Gastroesophageal sphincter (tissue), 4 donors: ENCODE measurements around the gene ADGB. TPM values are rescaled to one million over a fixed set of nuclear protein-coding genes. Genes with fewer than 3 reads are reported as not detected.

ENCODE experiments used
- ATAC-seq: fragments of 150-250 bp; one replicate; pipeline ENCODE4 v1.9.1; 2016; ENCODE audit warnings: mild to moderate bottlenecking, moderate library complexity
- H3K27ac ChIP-seq, 4 donors: fragments of 200-600 bp; sonication (generic) in 3 of 4; 1 replicate in 3 of 4; 2 replicates in 1 of 4; pipeline ENCODE4 v1.5.1; 2016 to 2019
- H3K27me3 ChIP-seq: fragments of 200-600 bp; sonication (generic); one replicate; pipeline ENCODE4 v1.5.1; 2019
- H3K36me3 ChIP-seq, 2 donors: fragments of 200-600 bp; sonication (generic); one replicate each; pipeline ENCODE4 v1.5.1; 2019; ENCODE audit warnings: control low read depth in 1 of 2
- H3K4me1 ChIP-seq, 3 donors: fragments of 200-600 bp; sonication (generic); 1 replicate in 2 of 3; 2 replicates in 1 of 3; pipeline ENCODE4 v1.5.1; 2016 to 2019; ENCODE audit warnings: control low read depth in 2 of 3
- H3K4me3 ChIP-seq, 2 donors: fragments of 200-600 bp; sonication (generic); one replicate each; pipeline ENCODE4 v1.5.1; 2019; ENCODE audit warnings: mild to moderate bottlenecking in 1 of 2, moderate library complexity in 1 of 2
- H3K9me3 ChIP-seq, 3 donors: fragments of 200-600 bp; sonication (generic); one replicate each; pipeline ENCODE4 v1.5.1; 2017 to 2019; ENCODE audit warnings: control low read depth in 2 of 3
- EP300 ChIP-seq: sonication (generic); formaldehyde crosslinking; IDR thresholded peaks from one replicate; pipeline ENCODE4 v1.6.1; 2017; ENCODE audit warnings: antibody characterized with exemption, mild to moderate bottlenecking
- POLR2A ChIP-seq, 2 donors: fragments of 450-650 bp; IDR thresholded peaks; one replicate each; pipeline ENCODE4 v1.6.1; 2017; ENCODE audit warnings: antibody characterized with exemption in 2 of 2, mild to moderate bottlenecking in 2 of 2, moderate library complexity in 1 of 2
- POLR2AphosphoS5 ChIP-seq: sonication (generic); formaldehyde crosslinking; IDR thresholded peaks from one replicate; pipeline ENCODE4 v1.6.1; 2017; ENCODE audit warnings: antibody characterized with exemption
- WGBS, 2 donors: methylation state at CpG; one replicate each; pipeline ENCODE4 v1.1.5; 2018; ENCODE audit warnings: low coverage in 1 of 2; 5-methylcytosine and 5-hydroxymethylcytosine counted together
- total RNA-seq, 4 donors: library from RNA; depleted of rRNA; stranded (reverse); fragments of >200 nt; gene quantifications; one replicate each; pipeline ENCODE4 v1.1.0, GENCODE V29; 2016
- TF ChIP-seq, protein P1 (sequence below), 4 experiments: fragments of 200-600 bp in 2 of 4; fragments of 450-650 bp in 2 of 4; sonication (generic) in 1 of 4; IDR thresholded peaks; one replicate each; pipeline ENCODE4 v1.5.1; 2017 to 2019; ENCODE audit warnings: antibody characterized with exemption in 4 of 4, mild to moderate bottlenecking in 2 of 4, moderate library complexity in 2 of 4

The ADGB gene
- total RNA-seq, 4 donors from 2014 or later = not detected

DNA sequence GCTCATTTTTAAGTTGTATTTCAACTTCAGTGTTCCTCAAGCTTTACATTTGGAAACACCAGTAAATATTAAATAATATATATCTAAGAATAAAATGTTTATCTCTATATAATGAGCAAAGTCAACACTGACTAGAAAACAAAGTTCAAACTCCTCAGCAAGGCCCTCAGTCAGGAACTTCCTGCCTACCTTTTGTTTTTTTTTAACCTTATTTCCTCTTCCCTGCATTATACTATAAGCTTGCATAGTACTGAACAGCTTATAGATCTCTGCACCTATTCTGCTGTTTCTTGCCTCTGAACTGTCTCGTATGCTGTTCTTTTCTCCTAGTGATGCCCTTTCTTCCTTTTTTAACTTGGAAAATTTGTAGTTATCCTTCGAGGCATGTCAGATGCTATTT is 29.6 kb downstream of the ADGB start:
- Histone ChIP-seq H3K9me3 (no peaks in the 10 kb centered on the region), H3K27me3 (no peaks in the 10 kb centered on the region), H3K4me1 (no peaks in the 10 kb centered on the region), H3K4me3 (no peak overlapping the region), H3K36me3 (no peaks in the 10 kb centered on the region), H3K27ac (no peak overlapping the region)
- TF ChIP-seq EP300 = no peak
- no peak for TF ChIP-seq POLR2AphosphoS5
- TF ChIP-seq POLR2A (IDR thresholded peaks at IDR 0.05) = no peak
- TF ChIP-seq, protein P1, sequence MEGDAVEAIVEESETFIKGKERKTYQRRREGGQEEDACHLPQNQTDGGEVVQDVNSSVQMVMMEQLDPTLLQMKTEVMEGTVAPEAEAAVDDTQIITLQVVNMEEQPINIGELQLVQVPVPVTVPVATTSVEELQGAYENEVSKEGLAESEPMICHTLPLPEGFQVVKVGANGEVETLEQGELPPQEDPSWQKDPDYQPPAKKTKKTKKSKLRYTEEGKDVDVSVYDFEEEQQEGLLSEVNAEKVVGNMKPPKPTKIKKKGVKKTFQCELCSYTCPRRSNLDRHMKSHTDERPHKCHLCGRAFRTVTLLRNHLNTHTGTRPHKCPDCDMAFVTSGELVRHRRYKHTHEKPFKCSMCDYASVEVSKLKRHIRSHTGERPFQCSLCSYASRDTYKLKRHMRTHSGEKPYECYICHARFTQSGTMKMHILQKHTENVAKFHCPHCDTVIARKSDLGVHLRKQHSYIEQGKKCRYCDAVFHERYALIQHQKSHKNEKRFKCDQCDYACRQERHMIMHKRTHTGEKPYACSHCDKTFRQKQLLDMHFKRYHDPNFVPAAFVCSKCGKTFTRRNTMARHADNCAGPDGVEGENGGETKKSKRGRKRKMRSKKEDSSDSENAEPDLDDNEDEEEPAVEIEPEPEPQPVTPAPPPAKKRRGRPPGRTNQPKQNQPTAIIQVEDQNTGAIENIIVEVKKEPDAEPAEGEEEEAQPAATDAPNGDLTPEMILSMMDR (IDR thresholded peaks at IDR 0.05) = no peak
- no peak for ATAC-seq
- 69 to 89% methylated on average over 2 of the region's 2 CpGs for WGBS, 2 donors

DNA sequence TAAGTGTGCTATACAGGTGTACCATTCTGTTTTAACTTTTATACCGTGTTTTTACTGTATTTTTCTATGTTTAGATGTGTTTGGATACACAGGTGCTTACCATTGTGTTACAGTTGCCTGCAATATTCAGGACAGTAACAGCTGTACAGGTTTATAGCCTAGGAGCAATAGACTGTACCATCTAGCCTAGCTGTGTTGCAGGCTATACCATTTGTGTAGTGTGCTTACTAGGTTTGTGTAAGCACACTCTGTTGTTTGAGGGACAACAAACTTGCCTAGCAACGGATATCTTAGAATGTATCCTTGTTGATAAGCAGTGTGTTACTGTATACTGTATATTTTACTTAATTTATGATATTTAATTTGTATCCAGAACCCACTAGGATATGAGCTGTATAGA is 35.2 kb downstream of the ADGB start:
- WGBS, 2 donors = 78 to 84% methylated on average over 2 of the region's 2 CpGs
- no peak for ATAC-seq
- TF ChIP-seq POLR2A (IDR thresholded peaks at IDR 0.05) (no peak), EP300 (no peak), POLR2AphosphoS5 (no peak)
- TF ChIP-seq, protein P1 (IDR thresholded peaks at IDR 0.05) = no peak
- Histone ChIP-seq H3K4me3 (no peak overlapping the region), H3K4me1 (no peaks in the 10 kb centered on the region), H3K9me3 (no peaks in the 10 kb centered on the region), H3K27me3 (no peaks in the 10 kb centered on the region), H3K27ac (no peak overlapping the region), H3K36me3 (no peaks in the 10 kb centered on the region)

DNA sequence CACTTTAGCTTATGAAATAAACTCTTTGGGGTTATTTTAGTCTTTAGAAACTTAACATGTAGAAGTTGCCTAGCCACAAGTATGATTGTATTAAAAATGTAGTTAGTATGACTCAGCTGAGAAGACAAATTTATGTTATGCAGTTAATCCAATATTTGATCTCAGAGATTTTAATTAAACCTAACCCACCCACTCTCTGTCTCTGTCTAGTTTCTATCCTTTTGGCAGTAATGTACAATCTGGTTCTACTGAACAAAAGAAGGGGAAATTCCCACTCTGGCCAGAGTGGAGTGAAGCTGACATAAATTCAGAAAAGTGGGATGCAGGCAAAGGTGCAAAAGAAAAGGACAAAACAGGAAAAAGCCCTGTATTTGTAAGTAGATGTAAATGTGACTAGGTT is 36.4 kb downstream of the ADGB start:
- no peak for TF ChIP-seq POLR2AphosphoS5
- TF ChIP-seq, protein P1 (IDR thresholded peaks at IDR 0.05) = no peak
- TF ChIP-seq EP300 = no peak
- no peak for TF ChIP-seq POLR2A (IDR thresholded peaks at IDR 0.05)

DNA sequence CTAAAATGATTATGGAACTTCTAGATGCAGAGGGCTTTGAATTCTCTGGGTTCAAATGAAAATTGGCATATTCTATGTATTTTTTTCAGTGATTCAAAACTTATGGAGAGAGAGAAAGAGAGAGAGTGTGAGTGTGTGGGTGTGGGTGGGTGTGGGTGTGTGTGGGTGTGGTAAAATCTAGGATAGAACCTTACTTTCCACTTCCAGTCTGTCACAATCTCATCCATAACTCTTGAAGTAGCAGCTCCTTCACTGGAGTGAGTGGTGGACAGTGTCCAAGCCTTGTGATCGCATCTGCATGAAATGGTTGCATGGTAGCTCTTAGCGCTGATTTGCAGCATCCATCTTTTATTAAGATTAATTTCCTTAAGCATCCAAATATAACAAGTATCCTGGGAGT is 37.7 kb downstream of the ADGB start:
- Histone ChIP-seq H3K4me1 (no peaks in the 10 kb centered on the region), H3K27ac (no peak overlapping the region), H3K27me3 (no peaks in the 10 kb centered on the region), H3K9me3 (no peaks in the 10 kb centered on the region), H3K4me3 (no peak overlapping the region), H3K36me3 (no peaks in the 10 kb centered on the region)
- WGBS, 2 donors = 80% methylated on average over 2 of the region's 2 CpGs
- no peak for ATAC-seq
- no peak for TF ChIP-seq POLR2A (IDR thresholded peaks at IDR 0.05)
- no peak for TF ChIP-seq POLR2AphosphoS5
- TF ChIP-seq, protein P1 (IDR thresholded peaks at IDR 0.05) = no peak
- TF ChIP-seq EP300 = no peak

More for the DNA sequence above, 36.4 kb downstream of the ADGB start:
- Histone ChIP-seq H3K4me3 (no peak overlapping the region), H3K27me3 (no peaks in the 10 kb centered on the region), H3K4me1 (no peaks in the 10 kb centered on the region), H3K36me3 (no peaks in the 10 kb centered on the region), H3K27ac (no peak overlapping the region), H3K9me3 (no peaks in the 10 kb centered on the region)
- ATAC-seq = no peak

DNA sequence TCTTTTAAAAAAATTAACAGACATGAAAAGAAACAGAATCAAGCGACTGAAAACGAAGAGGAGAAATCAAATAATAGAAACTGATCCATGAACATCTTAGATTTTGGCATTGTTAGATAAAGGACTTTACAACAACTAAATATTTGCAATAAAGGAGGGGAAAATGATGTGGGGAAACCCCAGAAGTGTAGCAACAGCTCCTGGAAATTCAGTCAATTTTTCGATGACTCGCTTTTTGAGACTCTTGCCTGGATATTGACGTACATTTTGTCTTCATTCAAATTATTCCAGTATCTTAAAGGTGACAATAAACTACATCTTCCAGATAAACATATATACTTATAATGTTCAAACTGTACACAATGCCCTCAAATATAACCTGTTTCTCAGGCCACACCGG is 44.1 kb downstream of the ADGB start:
- ATAC-seq = no peak
- Histone ChIP-seq H3K36me3 (no peaks in the 10 kb centered on the region), H3K4me1 (no peaks in the 10 kb centered on the region), H3K27ac (no peak overlapping the region), H3K4me3 (no peak overlapping the region), H3K27me3 (no peaks in the 10 kb centered on the region), H3K9me3 (no peaks in the 10 kb centered on the region)
- WGBS, 2 donors = 87 to 89% methylated on average over 6 of the region's 6 CpGs
- TF ChIP-seq EP300 (no peak), POLR2A (IDR thresholded peaks at IDR 0.05) (no peak), POLR2AphosphoS5 (no peak)
- TF ChIP-seq, protein P1 (IDR thresholded peaks at IDR 0.05) = no peak
